Neuron (in vitro differentiated cells): ENCODE measurements around the gene OR13H1.
"Not testable (repeated sequence)": the region's sequence is repeated elsewhere in the genome, so short reads cannot be mapped to it uniquely, and the experiment has no call there.

ENCODE experiments used
- H2AFZ ChIP-seq: one replicate; pipeline ENCODE4 v1.6.1; 2013; ENCODE audit warnings: low read depth, mild to moderate bottlenecking, inconsistent platforms, low read length, moderate library complexity
- H3K27me3 ChIP-seq: one replicate; pipeline ENCODE4 v1.6.1; 2013; ENCODE audit warnings: low read length; ENCODE audit not compliant: insufficient read depth
- H3K36me3 ChIP-seq: one replicate; pipeline ENCODE4 v1.6.1; 2013; ENCODE audit warnings: low read length; ENCODE audit not compliant: insufficient read depth
- H3K4me1 ChIP-seq: one replicate; pipeline ENCODE4 v1.6.1; 2013; ENCODE audit warnings: low read length; ENCODE audit not compliant: insufficient read depth
- H3K4me3 ChIP-seq: 2 replicates; pipeline ENCODE4 v1.5.1; 2013; ENCODE audit warnings: mild to moderate bottlenecking, low read length, moderate library complexity
- H3K9me3 ChIP-seq: one replicate; pipeline ENCODE4 v1.6.1; 2013; ENCODE audit warnings: low read length

Gene OR13H1, protein sequence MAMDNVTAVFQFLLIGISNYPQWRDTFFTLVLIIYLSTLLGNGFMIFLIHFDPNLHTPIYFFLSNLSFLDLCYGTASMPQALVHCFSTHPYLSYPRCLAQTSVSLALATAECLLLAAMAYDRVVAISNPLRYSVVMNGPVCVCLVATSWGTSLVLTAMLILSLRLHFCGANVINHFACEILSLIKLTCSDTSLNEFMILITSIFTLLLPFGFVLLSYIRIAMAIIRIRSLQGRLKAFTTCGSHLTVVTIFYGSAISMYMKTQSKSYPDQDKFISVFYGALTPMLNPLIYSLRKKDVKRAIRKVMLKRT

DNA sequence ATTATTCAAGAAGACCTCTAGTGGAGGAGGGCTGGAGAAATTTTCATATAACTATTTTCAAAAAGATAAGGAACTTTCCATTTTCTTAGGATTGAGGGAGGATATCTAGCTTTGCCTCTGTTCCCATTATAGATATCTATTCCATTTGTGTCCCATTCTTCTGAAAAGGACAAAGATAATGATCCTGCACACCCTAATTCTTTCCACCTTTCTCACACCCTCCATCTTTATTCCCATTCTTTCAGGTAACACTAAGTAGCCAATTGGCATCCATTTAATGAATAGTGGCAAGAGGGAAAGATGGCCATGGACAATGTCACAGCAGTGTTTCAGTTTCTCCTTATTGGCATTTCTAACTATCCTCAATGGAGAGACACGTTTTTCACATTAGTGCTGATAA lies at the start of gene OR13H1:
Gene OR13H1, plus strand, starts transcription at position 301 of the 400 bp plus-strand sequence. Its CDS starts 0 bp downstream, at position 301.
- Histone ChIP-seq H3K4me1 (no peaks in the 10 kb centered on the region), H3K27me3 (peaks cover 4% of the 10 kb centered on the region), H3K36me3 (no peaks in the 10 kb centered on the region), H3K9me3 (no peaks in the 10 kb centered on the region), H2AFZ (no peak within 1 kb of the TSS), H3K4me3 (no peak within 1 kb of the TSS)

DNA sequence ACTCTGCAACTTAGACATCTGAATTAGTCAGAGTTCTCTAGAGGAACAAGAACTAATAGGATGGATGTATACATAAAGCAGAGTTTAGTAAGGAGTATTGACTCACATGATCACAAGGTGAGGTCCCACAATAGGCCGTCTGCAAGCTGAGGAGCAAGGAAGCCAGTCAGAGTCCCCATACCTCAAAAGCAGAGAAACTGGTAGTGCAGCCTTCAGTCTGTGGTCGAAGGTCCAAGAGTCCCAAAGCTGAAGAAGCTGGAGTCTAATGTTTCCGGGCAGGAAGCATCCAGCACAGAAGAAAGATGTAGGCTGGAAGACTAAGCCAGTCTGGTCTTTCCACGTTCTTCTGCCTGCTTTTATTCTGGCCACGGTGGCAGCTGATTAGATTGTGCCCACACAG lies 42.3 kb upstream of the OR13H1 start:
- H3K36me3 ChIP-seq, H3K27me3 ChIP-seq, H3K4me1 ChIP-seq, H2AFZ ChIP-seq, H3K9me3 ChIP-seq, H3K4me3 ChIP-seq: not testable (repeated sequence)

DNA sequence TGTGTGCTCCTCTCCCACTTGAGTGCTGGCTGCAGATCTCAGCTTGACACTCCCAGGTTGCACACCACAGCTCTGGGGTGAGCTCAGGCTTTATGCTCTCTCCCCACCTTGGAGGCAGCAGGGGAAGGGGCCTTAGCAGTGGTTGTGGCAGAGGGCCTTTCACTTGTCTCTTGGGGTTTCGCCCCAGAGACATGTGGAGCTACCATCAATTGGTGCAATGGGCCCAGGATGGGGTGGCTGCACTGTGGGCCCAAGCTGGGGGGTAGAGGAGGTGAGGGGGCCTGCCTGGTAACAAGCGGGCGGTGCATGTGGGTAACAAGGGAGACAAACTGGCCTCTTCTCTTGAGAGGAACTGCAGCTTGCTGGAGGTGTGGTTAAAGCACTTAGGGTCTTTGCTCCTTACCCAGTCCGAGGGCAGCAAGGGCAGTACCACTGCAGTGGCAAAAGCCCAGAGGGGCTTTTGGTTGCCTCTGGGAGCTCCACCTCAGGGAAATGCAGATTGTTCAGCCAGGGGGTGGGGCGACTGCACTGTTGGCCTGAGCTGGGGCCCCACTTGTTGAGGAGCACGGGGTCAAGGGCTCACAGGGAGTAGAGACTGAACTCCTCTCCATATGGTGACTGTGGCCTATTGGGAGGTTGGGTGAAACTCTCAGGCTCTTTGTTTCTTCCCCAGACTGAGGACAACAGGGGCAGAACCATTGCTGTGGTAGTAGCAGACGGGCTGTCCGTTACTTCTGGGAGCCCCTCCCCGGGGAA lies 30.5 kb upstream of the OR13H1 start:
- Histone ChIP-seq H3K27me3 (no peaks in the 10 kb centered on the region), H3K4me3 (no peak overlapping the region), H2AFZ (no peak overlapping the region), H3K9me3 (no peaks in the 10 kb centered on the region), H3K4me1 (no peaks in the 10 kb centered on the region), H3K36me3 (no peaks in the 10 kb centered on the region)

DNA sequence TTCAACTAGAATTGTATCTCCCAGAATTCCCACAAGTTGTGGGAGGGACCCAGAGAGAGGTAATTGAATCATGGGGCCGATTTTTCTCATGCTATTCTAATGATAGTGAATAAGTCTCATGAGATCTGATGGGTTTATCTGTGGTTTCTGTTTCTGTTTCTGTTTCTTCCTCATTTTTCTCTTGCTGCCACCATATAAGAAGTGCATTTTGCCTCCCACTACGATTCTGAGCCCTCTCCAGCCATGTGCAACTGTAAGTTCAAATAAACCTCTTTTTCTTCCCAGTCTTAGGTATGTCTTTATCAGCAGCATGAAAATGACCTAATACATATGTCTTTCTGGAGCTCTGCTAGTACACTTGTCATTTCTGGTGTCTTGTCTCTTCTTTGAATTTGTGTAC lies 22.1 kb upstream of the OR13H1 start:
- Histone ChIP-seq H3K4me3 (no peak overlapping the region), H3K4me1 (no peaks in the 10 kb centered on the region), H3K9me3 (no peaks in the 10 kb centered on the region), H2AFZ (no peak overlapping the region), H3K27me3 (no peaks in the 10 kb centered on the region), H3K36me3 (no peaks in the 10 kb centered on the region)

DNA sequence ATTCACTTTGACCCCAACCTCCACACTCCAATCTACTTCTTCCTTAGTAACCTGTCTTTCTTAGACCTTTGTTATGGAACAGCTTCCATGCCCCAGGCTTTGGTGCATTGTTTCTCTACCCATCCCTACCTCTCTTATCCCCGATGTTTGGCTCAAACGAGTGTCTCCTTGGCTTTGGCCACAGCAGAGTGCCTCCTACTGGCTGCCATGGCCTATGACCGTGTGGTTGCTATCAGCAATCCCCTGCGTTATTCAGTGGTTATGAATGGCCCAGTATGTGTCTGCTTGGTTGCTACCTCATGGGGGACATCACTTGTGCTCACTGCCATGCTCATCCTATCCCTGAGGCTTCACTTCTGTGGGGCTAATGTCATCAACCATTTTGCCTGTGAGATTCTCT lies 344 bp downstream of the OR13H1 start:
- no peaks in the 10 kb centered on the region for H3K36me3 ChIP-seq
- no peak overlapping the region for H3K4me3 ChIP-seq
- no peaks in the 10 kb centered on the region for H3K9me3 ChIP-seq
- no peaks in the 10 kb centered on the region for H3K4me1 ChIP-seq
- no peak overlapping the region for H2AFZ ChIP-seq
- H3K27me3 ChIP-seq = peaks cover 5% of the 10 kb centered on the region

DNA sequence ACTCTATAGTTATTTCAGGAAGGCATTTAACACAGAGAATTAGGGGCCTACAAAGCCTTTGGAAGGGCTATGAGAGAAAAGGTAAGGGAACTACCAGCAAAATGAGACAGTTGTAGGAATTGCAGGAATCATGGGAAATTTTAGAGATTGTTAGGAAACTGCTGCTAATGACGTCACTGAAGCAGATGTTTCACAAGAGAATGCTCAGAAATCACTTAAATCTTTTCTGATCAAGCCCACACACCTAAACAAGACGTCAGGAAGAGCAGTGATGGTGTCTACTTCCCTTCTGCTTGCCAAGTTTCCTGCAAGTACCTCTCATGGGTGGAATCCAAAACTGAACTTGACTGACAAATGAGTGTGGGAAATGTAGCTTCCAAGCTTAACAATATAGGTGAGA lies 5.1 kb downstream of the OR13H1 start:
- Histone ChIP-seq H3K4me3 (no peak overlapping the region), H3K9me3 (no peaks in the 10 kb centered on the region), H3K36me3 (no peaks in the 10 kb centered on the region), H3K4me1 (no peaks in the 10 kb centered on the region), H3K27me3 (peaks cover 4% of the 10 kb centered on the region), H2AFZ (no peak overlapping the region)

DNA sequence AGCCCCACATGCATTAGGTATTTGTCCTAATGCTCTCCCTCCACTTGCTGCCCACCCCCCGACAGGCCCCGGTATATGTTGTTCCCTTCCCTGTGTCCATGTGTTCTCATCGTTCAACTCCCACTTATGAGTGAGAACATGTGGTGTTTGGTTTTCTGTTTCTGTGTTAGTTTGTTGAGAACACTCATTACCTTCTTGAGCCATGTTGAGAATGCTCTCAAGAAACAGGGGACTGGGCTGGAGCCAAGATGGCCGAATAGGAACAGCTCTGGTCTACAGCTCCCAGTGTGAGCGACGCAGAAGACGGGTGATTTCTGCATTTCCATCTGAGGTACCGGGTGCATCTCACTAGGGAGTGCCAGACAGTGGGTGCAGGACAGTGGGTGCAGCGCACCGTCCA lies 8.6 kb downstream of the OR13H1 start:
- H3K4me1 ChIP-seq = not testable (repeated sequence)

DNA sequence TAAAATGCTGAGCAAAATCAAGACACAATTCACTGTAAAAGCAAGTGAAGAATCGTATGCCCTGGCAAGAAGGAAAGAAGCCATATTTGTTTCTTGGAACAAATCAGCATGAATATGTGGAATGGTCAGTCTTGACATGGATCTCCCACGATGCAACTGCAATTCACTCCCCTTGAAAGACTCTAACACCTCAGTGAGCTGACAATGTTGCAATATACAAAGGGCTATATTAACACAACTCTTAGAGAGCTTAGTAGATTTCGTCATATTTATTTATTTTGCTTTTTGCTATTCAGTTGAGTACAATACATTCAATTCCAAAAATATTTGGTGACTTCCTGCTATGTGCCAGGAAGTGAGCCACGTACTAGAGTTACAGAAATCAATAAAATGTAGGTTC lies 14.7 kb downstream of the OR13H1 start:
- H2AFZ ChIP-seq = no peak overlapping the region
- no peaks in the 10 kb centered on the region for H3K9me3 ChIP-seq
- H3K4me1 ChIP-seq = no peaks in the 10 kb centered on the region
- peaks cover 2% of the 10 kb centered on the region for H3K27me3 ChIP-seq
- no peak overlapping the region for H3K4me3 ChIP-seq
- H3K36me3 ChIP-seq = no peaks in the 10 kb centered on the region

More for the DNA sequence above, 8.6 kb downstream of the OR13H1 start:
- not testable (repeated sequence) for H3K4me3 ChIP-seq, H3K9me3 ChIP-seq, H3K36me3 ChIP-seq, H3K27me3 ChIP-seq, H2AFZ ChIP-seq

DNA sequence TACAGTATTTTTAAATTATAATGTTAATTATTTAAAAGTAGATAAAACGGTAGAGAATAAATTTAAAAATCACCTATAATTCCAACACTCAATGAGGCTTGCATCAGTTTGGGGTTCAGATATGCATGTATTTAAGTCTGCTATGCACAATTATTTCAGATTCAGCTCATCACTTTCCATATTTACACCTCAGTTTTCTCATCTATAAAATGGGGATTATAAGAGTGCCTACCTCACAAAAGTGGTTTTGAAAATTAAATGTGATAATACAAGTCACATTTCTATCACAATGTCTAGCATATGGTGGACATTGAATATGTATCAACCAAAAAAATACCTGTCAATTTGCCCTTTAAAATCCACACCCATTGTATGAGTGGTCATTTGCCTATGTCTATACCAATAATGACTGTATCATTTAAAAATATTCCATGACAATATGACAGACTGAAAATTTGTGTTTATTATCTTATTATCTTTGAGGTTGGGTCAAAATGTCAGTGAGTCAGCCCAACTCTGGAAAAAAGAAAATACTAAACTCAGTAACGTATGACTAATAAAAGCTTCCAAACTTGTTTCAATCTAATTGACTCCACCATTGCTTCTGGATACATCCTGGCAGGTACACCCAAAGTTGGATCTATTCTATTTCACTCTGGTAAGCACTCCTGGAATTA lies 20.8 kb downstream of the OR13H1 start:
- Histone ChIP-seq H3K9me3 (no peaks in the 10 kb centered on the region), H3K4me3 (no peak overlapping the region), H3K36me3 (no peaks in the 10 kb centered on the region), H2AFZ (no peak overlapping the region), H3K27me3 (peaks cover 4% of the 10 kb centered on the region), H3K4me1 (no peaks in the 10 kb centered on the region)

DNA sequence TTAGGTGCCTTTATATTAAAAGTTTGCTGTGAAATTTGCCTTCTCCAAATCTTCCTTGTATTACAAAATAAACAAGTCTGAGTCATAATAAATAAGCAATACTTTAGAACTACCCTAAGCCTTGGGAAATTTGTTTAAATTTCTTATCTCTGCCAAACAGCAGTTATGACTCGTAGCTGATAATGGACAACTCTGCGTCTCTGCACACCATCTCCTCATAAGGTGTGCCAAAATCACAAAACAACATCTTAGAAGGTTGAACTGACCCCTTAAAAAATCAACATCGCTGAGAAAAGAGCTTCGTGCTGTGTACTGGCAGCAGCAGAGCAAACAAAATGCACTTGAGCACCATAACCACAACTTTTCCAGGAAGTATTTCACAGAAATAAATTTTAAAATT lies 22.0 kb downstream of the OR13H1 start:
- no peaks in the 10 kb centered on the region for H3K4me1 ChIP-seq
- peaks cover 4% of the 10 kb centered on the region for H3K27me3 ChIP-seq
- no peak overlapping the region for H3K4me3 ChIP-seq
- no peak overlapping the region for H2AFZ ChIP-seq
- H3K9me3 ChIP-seq = no peaks in the 10 kb centered on the region
- H3K36me3 ChIP-seq = no peaks in the 10 kb centered on the region

DNA sequence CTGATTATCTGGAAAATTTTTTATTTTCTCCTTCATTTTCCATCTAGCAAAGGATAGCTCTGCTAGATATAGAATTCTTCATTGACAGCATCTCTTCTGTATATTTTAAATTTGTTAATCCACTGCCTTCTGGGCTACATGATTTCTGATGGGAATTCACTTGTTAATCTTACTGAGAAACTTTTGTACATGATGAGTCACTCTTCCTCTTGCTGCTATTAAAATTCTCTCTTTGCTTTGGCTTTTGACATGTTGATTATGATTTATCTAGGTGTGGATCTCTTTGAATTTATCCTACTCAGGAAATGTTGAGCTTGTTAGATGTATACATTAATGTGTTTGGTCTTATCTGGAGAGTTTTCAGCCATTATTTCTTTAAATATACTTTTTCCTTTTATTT lies 27.5 kb downstream of the OR13H1 start:
- no peak overlapping the region for H2AFZ ChIP-seq
- no peaks in the 10 kb centered on the region for H3K9me3 ChIP-seq
- no peaks in the 10 kb centered on the region for H3K4me1 ChIP-seq
- H3K27me3 ChIP-seq = peaks cover 11% of the 10 kb centered on the region
- H3K4me3 ChIP-seq = no peak overlapping the region
- no peaks in the 10 kb centered on the region for H3K36me3 ChIP-seq

DNA sequence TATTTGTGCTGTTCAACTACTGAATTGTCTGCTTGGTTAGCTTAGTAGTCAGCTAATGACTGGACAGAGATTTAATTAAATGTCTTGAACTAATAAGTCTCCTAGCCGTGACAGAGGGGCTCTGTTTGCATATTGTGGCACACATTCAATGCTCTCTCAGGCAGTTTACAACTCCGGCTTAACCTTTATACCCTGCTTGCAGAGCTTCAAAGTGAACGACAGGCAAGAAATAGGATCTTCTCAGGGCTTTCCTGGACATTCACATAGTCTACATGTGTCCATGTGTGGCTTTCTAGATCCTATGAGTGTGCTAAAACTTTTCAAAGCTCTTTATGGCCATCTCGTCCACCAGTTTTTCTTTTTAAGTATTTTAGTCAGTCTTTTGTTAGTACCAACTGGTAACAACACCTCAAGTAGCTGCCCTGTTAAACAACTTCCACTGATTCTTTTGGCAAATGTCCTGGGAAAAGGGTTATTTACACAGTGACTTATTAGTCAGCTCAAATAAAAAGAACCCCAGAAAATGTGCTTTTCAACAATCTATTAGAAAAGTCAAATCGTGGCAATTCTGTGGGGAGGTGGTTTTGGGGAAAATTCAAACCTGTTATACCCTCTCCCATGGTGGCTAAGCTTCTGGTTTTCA lies 28.6 kb downstream of the OR13H1 start:
- no peak overlapping the region for H2AFZ ChIP-seq
- no peaks in the 10 kb centered on the region for H3K4me1 ChIP-seq
- peaks cover 9% of the 10 kb centered on the region for H3K27me3 ChIP-seq
- no peaks in the 10 kb centered on the region for H3K36me3 ChIP-seq
- no peaks in the 10 kb centered on the region for H3K9me3 ChIP-seq
- H3K4me3 ChIP-seq = no peak overlapping the region

DNA sequence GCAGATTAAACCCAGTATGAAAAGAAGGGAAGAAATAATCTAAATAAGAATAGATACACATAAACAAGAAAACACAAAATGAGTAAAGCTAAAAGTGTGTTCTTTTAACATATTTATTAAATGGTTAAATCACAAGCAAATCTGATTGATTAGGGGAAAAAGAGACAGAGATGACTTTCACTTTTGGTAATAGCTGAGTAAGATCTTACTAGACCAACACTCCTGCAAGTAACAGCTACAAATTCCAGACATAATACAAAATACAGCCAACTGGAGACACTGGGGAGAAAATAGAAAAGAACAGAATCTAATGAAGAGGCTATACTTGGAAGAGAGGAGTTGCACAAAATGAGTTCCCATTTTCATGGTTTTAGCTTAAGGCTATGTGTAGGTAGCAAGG lies 33.5 kb downstream of the OR13H1 start:
- Histone ChIP-seq H2AFZ (no peak overlapping the region), H3K9me3 (no peaks in the 10 kb centered on the region), H3K4me1 (no peaks in the 10 kb centered on the region), H3K27me3 (peaks cover 6% of the 10 kb centered on the region), H3K4me3 (no peak overlapping the region), H3K36me3 (no peaks in the 10 kb centered on the region)
